ENCODE measurements around the gene SDHA. TPM values are rescaled to one million over a fixed set of nuclear protein-coding genes. Genes with fewer than 3 reads are reported as not detected.
"Not testable (repeated sequence)": the region's sequence is repeated elsewhere in the genome, so short reads cannot be mapped to it uniquely, and the experiment has no call there.

The SDHA gene
- total RNA-seq, 1 experiment from 2014 or later: 134 TPM

DNA sequence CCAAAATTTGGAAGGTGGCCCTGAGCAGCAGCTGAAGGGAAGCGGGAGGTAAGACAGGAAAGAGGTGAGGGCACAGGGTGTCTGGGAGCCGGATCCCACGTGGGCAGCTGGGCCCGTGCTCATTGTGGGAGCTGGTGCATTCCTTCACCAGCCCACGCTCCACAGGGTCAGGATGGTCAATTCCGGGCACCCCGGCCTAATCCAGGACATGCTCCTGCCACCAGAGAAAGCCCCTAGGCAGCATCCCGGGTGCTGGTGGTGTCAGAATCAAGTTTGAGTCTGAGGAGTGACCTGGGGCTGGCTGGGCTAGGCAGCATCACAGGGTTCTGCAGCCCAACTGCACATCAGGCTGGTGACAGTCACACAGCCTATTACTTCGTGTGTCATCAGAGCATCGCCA, 46.2 kb downstream of the SDHA start:
- Histone ChIP-seq H3K4me1 (ENCODE audit: control insufficient read depth in 1 of 2, insufficient read depth in 2 of 2, low read length in 2 of 2) (no peaks in the 10 kb centered on the region), H3K27ac (ENCODE audit: low read depth, low read length) (no peak overlapping the region), H2AFZ (ENCODE audit: low read depth, low read length, poor library complexity, severe bottlenecking) (no peak overlapping the region), H4K20me1 (ENCODE audit: insufficient read depth) (no peaks in the 10 kb centered on the region), H3K79me2 (ENCODE audit: insufficient read depth, low read length) (0 out of 2 replicates have a peak, but pooled peaks cover 3% of the 10 kb centered on the region), H3K9me2 (ENCODE audit: insufficient read depth) (no peaks in the 10 kb centered on the region), H3K4me3 (replicated peaks in 1 of 2; ENCODE audit: low read depth in 1 of 2, low read length in 2 of 2) (no peak overlapping the region), H3K9ac (ENCODE audit: low read length) (no peak overlapping the region), H3K27me3 (ENCODE audit: insufficient read depth, low read length) (no peaks in the 10 kb centered on the region), H3K9me3 (ENCODE audit: control insufficient read depth in 1 of 2, insufficient read depth in 1 of 2, low read depth in 1 of 2, low read length in 2 of 2) (no peaks in the 10 kb centered on the region), H3K4me2 (ENCODE audit: low read length) (no peak overlapping the region), H3K36me3 (ENCODE audit: control insufficient read depth in 1 of 2, insufficient read depth in 2 of 2, low read length in 2 of 2) (peaks cover 7 to 14% of the 10 kb centered on the region in 2 experiments; a peak in 2 of 4 replicates)
- ChIA-PET RAD21 (ENCODE audit: low non-redundant PET in 1 of 2, low total read pairs in 2 of 2, uncharacterized antibody in 2 of 2, unreplicated experiment in 2 of 2) (no interaction called here), CTCF (no interaction called here), POLR2A (no interaction called here)
- no peak for DNase-seq (ENCODE audit: low read depth, low spot score)
- no TSS peak for BruUV-seq (replicated peaks)
- no peak for ATAC-seq
- no peak for TF ChIP-seq POLR2A (IDR thresholded peaks at IDR 0.05; ENCODE audit: borderline replicate concordance, extremely low read depth, insufficient read depth, insufficient read length)
- no peak for TF ChIP-seq CBX3 (IDR thresholded peaks at IDR 0.05; ENCODE audit: low read depth)
- TF ChIP-seq, protein P1, sequence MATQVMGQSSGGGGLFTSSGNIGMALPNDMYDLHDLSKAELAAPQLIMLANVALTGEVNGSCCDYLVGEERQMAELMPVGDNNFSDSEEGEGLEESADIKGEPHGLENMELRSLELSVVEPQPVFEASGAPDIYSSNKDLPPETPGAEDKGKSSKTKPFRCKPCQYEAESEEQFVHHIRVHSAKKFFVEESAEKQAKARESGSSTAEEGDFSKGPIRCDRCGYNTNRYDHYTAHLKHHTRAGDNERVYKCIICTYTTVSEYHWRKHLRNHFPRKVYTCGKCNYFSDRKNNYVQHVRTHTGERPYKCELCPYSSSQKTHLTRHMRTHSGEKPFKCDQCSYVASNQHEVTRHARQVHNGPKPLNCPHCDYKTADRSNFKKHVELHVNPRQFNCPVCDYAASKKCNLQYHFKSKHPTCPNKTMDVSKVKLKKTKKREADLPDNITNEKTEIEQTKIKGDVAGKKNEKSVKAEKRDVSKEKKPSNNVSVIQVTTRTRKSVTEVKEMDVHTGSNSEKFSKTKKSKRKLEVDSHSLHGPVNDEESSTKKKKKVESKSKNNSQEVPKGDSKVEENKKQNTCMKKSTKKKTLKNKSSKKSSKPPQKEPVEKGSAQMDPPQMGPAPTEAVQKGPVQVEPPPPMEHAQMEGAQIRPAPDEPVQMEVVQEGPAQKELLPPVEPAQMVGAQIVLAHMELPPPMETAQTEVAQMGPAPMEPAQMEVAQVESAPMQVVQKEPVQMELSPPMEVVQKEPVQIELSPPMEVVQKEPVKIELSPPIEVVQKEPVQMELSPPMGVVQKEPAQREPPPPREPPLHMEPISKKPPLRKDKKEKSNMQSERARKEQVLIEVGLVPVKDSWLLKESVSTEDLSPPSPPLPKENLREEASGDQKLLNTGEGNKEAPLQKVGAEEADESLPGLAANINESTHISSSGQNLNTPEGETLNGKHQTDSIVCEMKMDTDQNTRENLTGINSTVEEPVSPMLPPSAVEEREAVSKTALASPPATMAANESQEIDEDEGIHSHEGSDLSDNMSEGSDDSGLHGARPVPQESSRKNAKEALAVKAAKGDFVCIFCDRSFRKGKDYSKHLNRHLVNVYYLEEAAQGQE (IDR thresholded peaks at IDR 0.05; ENCODE audit: low read depth): no peak
- TF ChIP-seq YY1 (IDR thresholded peaks at IDR 0.05; ENCODE audit: extremely low read depth, insufficient replicate concordance, low read depth, low read length): no peak
- intact Hi-C loops (cut with micrococcal nuclease): no loop called here

DNA sequence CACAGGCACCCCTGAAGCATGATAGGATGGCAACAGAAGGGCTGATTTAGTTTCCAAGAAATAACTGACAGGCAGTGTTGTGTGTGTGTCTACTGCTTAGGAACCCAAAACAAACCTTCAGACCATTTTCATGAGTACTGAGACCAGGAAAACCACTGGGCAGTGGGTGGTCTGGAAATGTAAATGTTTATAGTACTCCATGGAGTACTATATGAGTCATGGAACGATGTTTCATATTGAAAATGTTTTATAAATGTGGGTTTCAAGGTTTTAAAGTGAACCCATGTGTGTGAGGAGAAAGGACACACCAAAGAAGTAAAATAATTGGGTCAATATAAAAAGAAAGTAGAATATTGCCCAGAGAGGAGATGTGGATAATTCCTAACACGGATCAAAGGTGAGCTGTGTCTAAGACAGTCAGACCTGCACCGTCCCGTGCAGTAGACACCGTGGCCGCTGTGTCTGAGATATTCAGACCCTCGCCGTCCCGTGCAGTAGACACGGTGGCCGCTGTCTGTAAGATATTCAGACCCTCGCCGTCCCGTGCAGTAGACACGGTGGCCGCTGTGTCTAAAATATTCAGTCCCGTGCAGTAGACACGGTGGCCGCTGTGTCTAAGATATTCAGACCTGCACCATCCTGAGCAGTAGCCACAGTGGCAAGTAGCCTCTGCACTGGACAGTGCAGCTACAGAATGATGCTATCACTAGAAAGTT, 48.3 kb downstream of the SDHA start:
- H4K20me1 ChIP-seq (ENCODE audit: insufficient read depth); H3K27ac ChIP-seq (ENCODE audit: low read depth, low read length); POLR2A ChIA-PET; intact Hi-C loops (cut with micrococcal nuclease); H3K79me2 ChIP-seq (ENCODE audit: insufficient read depth, low read length); H3K4me3 ChIP-seq (replicated peaks in 1 of 2; ENCODE audit: low read depth in 1 of 2, low read length in 2 of 2); BruUV-seq (replicated peaks); ATAC-seq; RAD21 ChIA-PET (ENCODE audit: low non-redundant PET in 1 of 2, low total read pairs in 2 of 2, uncharacterized antibody in 2 of 2, unreplicated experiment in 2 of 2); H3K9ac ChIP-seq (ENCODE audit: low read length); H3K9me3 ChIP-seq (ENCODE audit: control insufficient read depth in 1 of 2, insufficient read depth in 1 of 2, low read depth in 1 of 2, low read length in 2 of 2); H2AFZ ChIP-seq (ENCODE audit: low read depth, low read length, poor library complexity, severe bottlenecking); CTCF ChIA-PET; H3K4me2 ChIP-seq (ENCODE audit: low read length); H3K9me2 ChIP-seq (ENCODE audit: insufficient read depth); H3K27me3 ChIP-seq (ENCODE audit: insufficient read depth, low read length); DNase-seq (ENCODE audit: low read depth, low spot score); H3K4me1 ChIP-seq (ENCODE audit: control insufficient read depth in 1 of 2, insufficient read depth in 2 of 2, low read length in 2 of 2): not testable (repeated sequence)
- peaks cover 7 to 14% of the 10 kb centered on the region in 2 experiments; a peak in 2 of 4 replicates for H3K36me3 ChIP-seq (ENCODE audit: control insufficient read depth in 1 of 2, insufficient read depth in 2 of 2, low read length in 2 of 2)

Measured in HCT116 (cell line).